Measurements from ENCODE around the gene KCNS1.

Gene KCNS1

GRCh38 chr20:45105317-45105716 lies 4.4 kb upstream of the KCNS1 start:
- DNase-seq (ENCODE audit: low read depth) = no peak

GRCh38 chr20:45104786-45105185 lies 3.9 kb upstream of the KCNS1 start:
- no peak for DNase-seq (ENCODE audit: low read depth)

- DNase-seq (ENCODE audit: low read depth) = no peak
These were observed 2.1 kb upstream of the KCNS1 start for GRCh38 chr20:45103072-45103471.

- no peak for DNase-seq (ENCODE audit: low read depth)
These were observed 465 bp upstream of the KCNS1 start for GRCh38 chr20:45101333-45101850.

- DNase-seq (ENCODE audit: low read depth) = peak; percentile 38
These were observed 2.7 kb downstream of the KCNS1 start for GRCh38 chr20:45098103-45098773.

GRCh38 chr20:45097485-45098102 lies 3.3 kb downstream of the KCNS1 start:
- peak; percentile 54 for DNase-seq (ENCODE audit: low read depth)

GRCh38 chr20:45096781-45097180 lies 4.1 kb downstream of the KCNS1 start:
- no peak for DNase-seq (ENCODE audit: low read depth)

GRCh38 chr20:45095805-45096238 lies 5.1 kb downstream of the KCNS1 start:
- DNase-seq (ENCODE audit: low read depth) = peak; percentile 27

GRCh38 chr20:45094864-45095574 lies 5.9 kb downstream of the KCNS1 start:
- no peak for DNase-seq (ENCODE audit: low read depth)

GRCh38 chr20:45094201-45094600 lies 6.7 kb downstream of the KCNS1 start:
- DNase-seq (ENCODE audit: low read depth) = no peak

GRCh38 chr20:45092898-45093297 lies 8.0 kb downstream of the KCNS1 start:
- no peak for DNase-seq (ENCODE audit: low read depth)

GRCh38 chr20:45091366-45091765 lies 9.6 kb downstream of the KCNS1 start:
- DNase-seq (ENCODE audit: low read depth) = no peak

- no peak for DNase-seq (ENCODE audit: low read depth)
These were observed 10.4 kb downstream of the KCNS1 start for GRCh38 chr20:45090481-45090880.

GRCh38 chr20:45088247-45088646 lies 12.7 kb downstream of the KCNS1 start:
- no peak for DNase-seq (ENCODE audit: low read depth)

GRCh38 chr20:45087814-45088213 lies 13.1 kb downstream of the KCNS1 start:
- no peak for DNase-seq (ENCODE audit: low read depth)

- DNase-seq (ENCODE audit: low read depth) = no peak
These were observed 13.7 kb downstream of the KCNS1 start for GRCh38 chr20:45087097-45087790.

GRCh38 chr20:45085867-45086266 lies 15.1 kb downstream of the KCNS1 start:
- no peak for DNase-seq (ENCODE audit: low read depth)

GRCh38 chr20:45085289-45085688 lies 15.6 kb downstream of the KCNS1 start:
- DNase-seq (ENCODE audit: low read depth) = no peak

GRCh38 chr20:45083127-45083526 lies 17.8 kb downstream of the KCNS1 start:
- no peak for DNase-seq (ENCODE audit: low read depth)

GRCh38 chr20:45082468-45082867 lies 18.5 kb downstream of the KCNS1 start:
- DNase-seq (ENCODE audit: low read depth) = no peak

GRCh38 chr20:45080867-45081624 lies 19.9 kb downstream of the KCNS1 start:
- DNase-seq (ENCODE audit: low read depth) = no peak

- DNase-seq (ENCODE audit: low read depth) = no peak
These were observed 23.4 kb downstream of the KCNS1 start for GRCh38 chr20:45077559-45077958.

Measured in activated T-cell treated with anti-CD3 and anti-CD28 coated beads for 48 hours (primary cell).